C4-2B (cell line): ENCODE data around the gene AIPL1.

ENCODE experiments used
- H3K27ac ChIP-seq: fragments of 450-650 bp; 2 replicates; pipeline ENCODE4 v1.5.1; 2017
- ZFX ChIP-seq: fragments of 450-650 bp; IDR thresholded peaks from 2 replicates; pipeline ENCODE4 v1.6.1; 2017
- TF ChIP-seq, protein P1 (sequence below): fragments of 450-650 bp; conservative IDR thresholded peaks from 2 replicates; pipeline ENCODE4 v1.5.1; 2017; ENCODE audit warnings: mild to moderate bottlenecking

The AIPL1 gene

DNA sequence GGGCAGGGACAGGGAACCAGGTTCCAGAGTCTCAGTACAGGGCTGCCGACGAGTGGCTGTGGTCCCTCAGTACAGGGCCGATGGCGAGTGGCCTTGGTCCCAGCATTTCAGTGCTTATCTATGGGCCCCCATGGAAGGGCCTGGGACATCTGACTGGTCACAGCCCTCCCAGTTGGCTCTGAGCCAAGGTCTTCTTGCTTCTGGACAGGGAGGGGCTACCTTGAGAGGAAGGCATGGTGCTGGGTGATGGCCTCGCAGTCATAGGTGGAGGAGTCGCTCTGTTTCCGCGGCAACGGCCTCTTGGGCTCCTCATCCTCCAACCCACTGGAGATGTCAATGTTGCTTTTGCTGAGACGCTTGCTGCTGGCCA is 41.9 kb upstream of the AIPL1 start:
- no peak for TF ChIP-seq ZFX
- TF ChIP-seq, protein P1, sequence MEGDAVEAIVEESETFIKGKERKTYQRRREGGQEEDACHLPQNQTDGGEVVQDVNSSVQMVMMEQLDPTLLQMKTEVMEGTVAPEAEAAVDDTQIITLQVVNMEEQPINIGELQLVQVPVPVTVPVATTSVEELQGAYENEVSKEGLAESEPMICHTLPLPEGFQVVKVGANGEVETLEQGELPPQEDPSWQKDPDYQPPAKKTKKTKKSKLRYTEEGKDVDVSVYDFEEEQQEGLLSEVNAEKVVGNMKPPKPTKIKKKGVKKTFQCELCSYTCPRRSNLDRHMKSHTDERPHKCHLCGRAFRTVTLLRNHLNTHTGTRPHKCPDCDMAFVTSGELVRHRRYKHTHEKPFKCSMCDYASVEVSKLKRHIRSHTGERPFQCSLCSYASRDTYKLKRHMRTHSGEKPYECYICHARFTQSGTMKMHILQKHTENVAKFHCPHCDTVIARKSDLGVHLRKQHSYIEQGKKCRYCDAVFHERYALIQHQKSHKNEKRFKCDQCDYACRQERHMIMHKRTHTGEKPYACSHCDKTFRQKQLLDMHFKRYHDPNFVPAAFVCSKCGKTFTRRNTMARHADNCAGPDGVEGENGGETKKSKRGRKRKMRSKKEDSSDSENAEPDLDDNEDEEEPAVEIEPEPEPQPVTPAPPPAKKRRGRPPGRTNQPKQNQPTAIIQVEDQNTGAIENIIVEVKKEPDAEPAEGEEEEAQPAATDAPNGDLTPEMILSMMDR, result no peak
- H3K27ac ChIP-seq, result no peak overlapping the region

DNA sequence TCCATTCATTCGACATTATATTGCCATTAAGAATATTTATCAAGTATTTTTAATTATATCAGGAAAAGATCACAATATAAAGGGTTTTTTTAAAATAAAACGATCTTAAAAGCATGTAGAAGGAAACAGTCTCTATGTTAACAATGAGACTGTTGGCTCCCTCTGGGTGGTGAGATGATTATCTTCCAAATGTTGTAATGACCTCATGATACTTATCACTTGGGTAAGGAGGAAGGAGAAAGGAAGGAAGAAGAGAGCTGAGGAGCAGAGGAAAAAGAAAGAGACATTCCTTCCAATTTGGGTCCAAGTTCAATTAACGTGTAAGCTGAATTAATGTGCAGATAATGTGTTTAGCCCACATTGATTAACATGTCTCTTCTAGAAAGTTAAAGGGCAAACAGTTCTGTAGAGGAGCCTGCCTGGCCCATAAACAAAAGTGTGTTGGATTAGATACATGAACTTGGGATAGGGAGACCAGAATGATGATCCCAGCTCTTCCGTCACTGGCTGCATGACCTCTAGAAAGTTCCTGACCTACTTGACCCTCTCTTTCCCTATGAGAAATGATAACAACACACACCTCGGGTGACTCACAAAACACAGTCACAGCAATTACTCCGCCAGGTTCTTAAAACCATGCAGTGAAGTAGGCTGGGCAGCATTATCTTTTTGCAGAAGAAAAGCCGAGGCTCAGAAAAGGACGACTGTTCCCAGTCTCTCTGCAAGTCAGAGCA is 41.3 kb upstream of the AIPL1 start:
- TF ChIP-seq, protein P1, result no peak
- no peak for TF ChIP-seq ZFX
- no peak overlapping the region for H3K27ac ChIP-seq

DNA sequence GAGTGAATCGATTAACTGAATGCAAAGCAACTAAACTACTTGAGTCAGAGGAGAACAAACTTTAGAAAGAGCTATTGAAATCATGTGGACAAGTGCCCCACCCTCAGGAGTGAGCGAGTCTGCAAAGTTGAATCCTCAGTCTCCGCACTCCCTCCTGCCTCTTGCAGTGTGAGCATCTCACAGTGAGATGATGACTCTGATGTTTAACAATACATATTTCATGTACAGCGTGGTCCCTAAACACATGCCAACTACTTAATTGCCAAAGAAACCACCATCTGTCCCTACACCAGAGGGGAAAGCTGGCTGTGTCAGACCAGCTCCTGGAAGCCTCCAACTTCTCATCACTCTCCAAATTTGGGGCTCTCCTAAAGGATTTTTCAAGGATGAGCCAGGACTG is 40.5 kb upstream of the AIPL1 start:
- TF ChIP-seq, protein P1, result no peak
- no peak for TF ChIP-seq ZFX
- no peak overlapping the region for H3K27ac ChIP-seq

DNA sequence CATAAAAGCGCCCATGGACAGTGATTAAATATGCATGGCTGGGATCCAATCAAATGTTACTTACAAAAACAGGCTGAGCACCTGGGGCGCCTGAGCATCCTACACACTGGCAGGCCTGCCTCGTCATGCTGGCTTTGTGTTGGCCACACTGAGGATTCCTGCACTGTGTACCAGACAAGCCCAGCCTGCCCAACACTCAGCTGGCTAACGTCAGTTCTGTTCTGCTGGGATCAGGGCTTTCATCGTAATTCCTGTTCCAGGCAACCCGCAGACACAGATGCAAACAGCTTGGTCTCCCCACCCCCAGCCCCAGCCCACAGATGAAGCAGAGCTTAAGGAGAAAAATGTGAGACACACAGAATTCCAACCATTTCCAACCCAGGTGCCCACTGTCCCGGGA is 40.0 kb upstream of the AIPL1 start:
- TF ChIP-seq ZFX, result no peak
- TF ChIP-seq, protein P1, result no peak
- no peak overlapping the region for H3K27ac ChIP-seq

DNA sequence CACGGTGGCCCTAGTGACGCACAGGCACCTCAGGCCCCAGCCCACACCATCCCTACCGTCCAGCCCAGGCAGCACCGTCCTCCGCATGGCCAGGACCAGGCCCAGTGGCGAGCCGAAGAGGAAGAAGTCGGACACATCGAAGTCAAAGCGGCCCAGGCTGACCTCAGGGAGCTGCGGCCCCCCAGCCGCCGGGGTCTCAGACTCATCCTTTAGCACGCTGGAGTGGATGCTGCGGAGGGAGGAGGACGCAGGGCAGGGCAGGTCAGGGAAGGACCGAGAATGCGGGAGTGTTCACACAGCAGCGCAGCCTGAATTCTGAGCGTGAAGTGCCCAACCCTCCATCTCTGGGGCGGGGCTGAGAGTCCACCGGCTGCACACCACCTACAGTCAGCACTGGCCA is 39.5 kb upstream of the AIPL1 start:
- H3K27ac ChIP-seq, result no peak overlapping the region
- TF ChIP-seq, protein P1, result no peak
- TF ChIP-seq ZFX, result no peak

DNA sequence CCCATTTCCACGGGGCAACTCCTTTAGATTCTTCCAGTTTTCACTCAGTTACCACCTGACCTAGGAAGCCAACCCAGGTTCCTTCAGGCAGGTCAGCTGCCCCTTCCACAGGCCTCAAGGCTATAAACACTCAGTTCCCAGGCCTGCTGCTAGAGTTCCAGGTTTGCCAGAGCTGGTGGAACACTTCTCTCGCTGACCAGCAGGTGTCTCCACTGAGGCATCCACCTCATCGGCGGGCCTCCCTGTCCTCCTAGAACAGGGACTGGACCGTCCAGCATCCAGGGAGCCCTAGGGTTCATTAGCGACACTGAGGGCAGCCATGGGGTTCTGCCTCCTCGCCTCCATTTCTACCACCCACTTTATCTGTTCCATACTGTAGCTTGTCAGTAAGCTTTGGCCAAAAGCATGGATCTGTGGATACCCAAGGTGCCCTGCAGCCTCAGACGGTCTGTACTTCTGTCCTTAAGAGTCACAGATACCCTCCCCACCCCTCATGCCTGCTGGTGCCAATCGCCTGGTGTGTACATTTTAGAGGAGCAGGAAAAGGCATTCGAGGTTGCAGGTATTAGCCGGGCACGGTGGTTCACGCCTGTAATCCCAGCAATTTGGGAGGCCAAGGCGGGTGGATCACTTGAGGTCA is 38.3 kb upstream of the AIPL1 start:
- no peak overlapping the region for H3K27ac ChIP-seq
- no peak for TF ChIP-seq ZFX
- TF ChIP-seq, protein P1, result peak; percentile 96

DNA sequence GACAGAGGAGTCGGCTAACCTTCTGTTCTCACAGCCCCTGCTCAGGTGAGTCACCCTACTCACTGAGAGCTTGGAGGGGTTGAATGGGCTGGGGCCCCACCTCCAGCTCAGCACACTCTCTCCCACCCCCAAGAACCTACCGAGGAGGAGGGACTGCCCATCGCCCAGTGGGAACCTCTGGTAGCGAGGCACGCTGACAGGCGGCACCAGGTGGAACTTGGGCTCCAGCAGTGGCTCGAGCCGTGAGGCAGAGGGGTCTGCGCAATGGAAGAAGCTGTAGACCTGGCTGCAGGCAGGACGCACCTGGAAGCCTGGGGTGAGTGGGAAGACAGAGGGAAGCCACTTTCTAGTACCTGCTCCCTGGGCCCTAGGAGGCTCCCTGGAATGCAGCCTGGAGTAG is 37.6 kb upstream of the AIPL1 start:
- no peak for TF ChIP-seq ZFX
- TF ChIP-seq, protein P1, result no peak
- H3K27ac ChIP-seq, result no peak overlapping the region
